Left renal cortex interstitium (tissue), 4 donors: ENCODE measurements around the gene DKK1. TPM values are rescaled to one million over a fixed set of nuclear protein-coding genes. Genes with fewer than 3 reads are reported as not detected.
A peak's percentile ranks its signal among the peaks of the same experiment; 100 is the strongest.

Experiments
- DNase-seq, 4 donors: peaks; one replicate each; pipeline ENCODE4 v3.0.0-alpha.2; 2013; ENCODE audit warnings: low read depth in 4 of 4, low spot score in 2 of 4, missing footprints in 1 of 4
- polyA plus RNA-seq, 4 donors: library from polyadenylated mRNA; unstranded; fragments of 120-200 nt; gene quantifications; one replicate each; pipeline ENCODE4 v1.2.1, GENCODE V29; 2013; ENCODE audit not compliant: insufficient read length in 4 of 4

DKK1 gene
- polyA plus RNA-seq, result 10 to 100 TPM; 28.3 to 54.0 (median 49.2) TPM

GRCh38 chr10:52313933-52314821 lies at the start of gene DKK1:
TSS of gene DKK1 (plus strand) at chr10:52314281. CDS start at chr10:52314435, 154 bp downstream.
- peak; percentile 37 to 45 (median 44) for DNase-seq

GRCh38 chr10:52265131-52265926 lies 48.8 kb upstream of the DKK1 start:
- no peak for DNase-seq

GRCh38 chr10:52266858-52267257 lies 47.2 kb upstream of the DKK1 start:
- no peak for DNase-seq

- DNase-seq, result no peak
Observed at GRCh38 chr10:52268790-52269189, 45.3 kb upstream of the DKK1 start.

- no peak for DNase-seq
Observed at GRCh38 chr10:52269233-52269632, 44.8 kb upstream of the DKK1 start.

- no peak for DNase-seq
Observed at GRCh38 chr10:52276163-52276562, 37.9 kb upstream of the DKK1 start.

GRCh38 chr10:52276986-52277385 lies 37.1 kb upstream of the DKK1 start:
- DNase-seq, result no peak

- no peak for DNase-seq
Observed at GRCh38 chr10:52279546-52279945, 34.5 kb upstream of the DKK1 start.

- no peak for DNase-seq
Observed at GRCh38 chr10:52280051-52280450, 34.0 kb upstream of the DKK1 start.

- DNase-seq, result no peak
Observed at GRCh38 chr10:52283174-52283573, 30.9 kb upstream of the DKK1 start.

- DNase-seq, result no peak
Observed at GRCh38 chr10:52284416-52285013, 29.6 kb upstream of the DKK1 start.

GRCh38 chr10:52287866-52288265 lies 26.2 kb upstream of the DKK1 start:
- no peak for DNase-seq

GRCh38 chr10:52297747-52298146 lies 16.3 kb upstream of the DKK1 start:
- no peak for DNase-seq

GRCh38 chr10:52300599-52301277 lies 13.3 kb upstream of the DKK1 start:
- no peak for DNase-seq

GRCh38 chr10:52308251-52309031 lies 5.6 kb upstream of the DKK1 start:
- peak; percentile 68 to 81 (median 70) for DNase-seq

GRCh38 chr10:52312942-52313255 lies 1.2 kb upstream of the DKK1 start:
- no peak for DNase-seq

- peak; percentile 15 to 41 (median 30) for DNase-seq
Observed at GRCh38 chr10:52313256-52313932, 687 bp upstream of the DKK1 start.

GRCh38 chr10:52314822-52315552 lies 906 bp downstream of the DKK1 start:
- DNase-seq, result peak in 1 of 4 donors; percentile 13

- no peak for DNase-seq
Observed at GRCh38 chr10:52316001-52316400, 1.9 kb downstream of the DKK1 start.
